PC-3 (cell line): ENCODE results near the gene SUZ12.
"Not testable (repeated sequence)": the region's sequence is repeated elsewhere in the genome, so short reads cannot be mapped to it uniquely, and the experiment has no call there.

ENCODE experiments used
- CTCF ChIP-seq: fragments of 300-600 bp; sonication (generic); conservative IDR thresholded peaks from 2 replicates; pipeline ENCODE4 v1.5.1; 2017; ENCODE audit warnings: antibody characterized with exemption, low read depth, mild to moderate bottlenecking, low read length
- EZH2 ChIP-seq: fragments of 300-600 bp; sonication (generic); IDR thresholded peaks from one replicate; pipeline ENCODE4 v1.6.1; 2017; ENCODE audit warnings: antibody characterized with exemption, mild to moderate bottlenecking, low read length; ENCODE audit not compliant: unreplicated experiment
- EZH2phosphoT487 ChIP-seq: fragments of 300-600 bp; sonication (generic); IDR thresholded peaks from 2 replicates; pipeline ENCODE4 v1.6.1; 2018; ENCODE audit warnings: mild to moderate bottlenecking, antibody characterized with exemption, low read length, borderline replicate concordance

- not testable (repeated sequence) for TF ChIP-seq CTCF, EZH2, EZH2phosphoT487
These were observed 19.1 kb upstream of the SUZ12 start for GRCh38 chr17:31917721-31918120.
